ENCODE data around the gene FLNB.

DNA sequence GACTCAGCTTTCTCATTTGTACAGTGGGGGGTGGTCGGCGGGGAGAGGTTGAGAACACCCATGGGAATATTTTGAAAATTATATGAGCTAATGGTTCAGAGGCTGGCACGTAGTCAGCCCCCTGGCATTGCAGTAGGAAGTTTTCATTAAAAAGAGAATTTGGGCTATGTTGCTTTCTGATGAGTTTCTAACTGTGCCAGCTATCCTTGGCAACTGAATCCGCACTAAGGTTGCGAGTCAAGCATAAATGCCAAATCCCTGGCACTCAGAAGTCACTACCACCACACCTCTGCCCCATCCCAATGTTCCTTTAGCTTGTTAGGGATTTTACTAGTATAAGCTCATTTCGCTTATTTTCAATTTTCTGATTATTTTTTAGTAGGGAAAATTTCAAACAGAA, 111.0 kb downstream of the FLNB start:
- TF ChIP-seq, protein P1, sequence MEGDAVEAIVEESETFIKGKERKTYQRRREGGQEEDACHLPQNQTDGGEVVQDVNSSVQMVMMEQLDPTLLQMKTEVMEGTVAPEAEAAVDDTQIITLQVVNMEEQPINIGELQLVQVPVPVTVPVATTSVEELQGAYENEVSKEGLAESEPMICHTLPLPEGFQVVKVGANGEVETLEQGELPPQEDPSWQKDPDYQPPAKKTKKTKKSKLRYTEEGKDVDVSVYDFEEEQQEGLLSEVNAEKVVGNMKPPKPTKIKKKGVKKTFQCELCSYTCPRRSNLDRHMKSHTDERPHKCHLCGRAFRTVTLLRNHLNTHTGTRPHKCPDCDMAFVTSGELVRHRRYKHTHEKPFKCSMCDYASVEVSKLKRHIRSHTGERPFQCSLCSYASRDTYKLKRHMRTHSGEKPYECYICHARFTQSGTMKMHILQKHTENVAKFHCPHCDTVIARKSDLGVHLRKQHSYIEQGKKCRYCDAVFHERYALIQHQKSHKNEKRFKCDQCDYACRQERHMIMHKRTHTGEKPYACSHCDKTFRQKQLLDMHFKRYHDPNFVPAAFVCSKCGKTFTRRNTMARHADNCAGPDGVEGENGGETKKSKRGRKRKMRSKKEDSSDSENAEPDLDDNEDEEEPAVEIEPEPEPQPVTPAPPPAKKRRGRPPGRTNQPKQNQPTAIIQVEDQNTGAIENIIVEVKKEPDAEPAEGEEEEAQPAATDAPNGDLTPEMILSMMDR (IDR thresholded peaks at IDR 0.05; ENCODE audit: control extremely low read depth in 1 of 3, insufficient read depth in 1 of 3, low read depth in 1 of 3, low read length in 3 of 3): no peak
- TF ChIP-seq CREB1 (IDR thresholded peaks at IDR 0.05) (no peak), CBX5 (IDR thresholded peaks at IDR 0.05; ENCODE audit: low read depth, low read length) (no peak), POLR2A (IDR thresholded peaks at IDR 0.05; ENCODE audit: control extremely low read depth in 1 of 2, low read depth in 2 of 2, low read length in 2 of 2) (no peak), RAD21 (IDR thresholded peaks at IDR 0.05 in 1 of 2, conservative IDR thresholded peaks at IDR 0.05 in 1 of 2; ENCODE audit: low read depth in 2 of 2, low read length in 2 of 2) (no peak), EZH2 (IDR thresholded peaks at IDR 0.05; ENCODE audit: low read depth, low read length, severe bottlenecking) (no peak), EP300 (IDR thresholded peaks at IDR 0.05; ENCODE audit: borderline replicate concordance in 1 of 2, low read depth in 2 of 2, low read length in 2 of 2) (no peak), CHD2 (IDR thresholded peaks at IDR 0.05; ENCODE audit: low read length) (no peak)
- TF ChIP-seq, protein P2, sequence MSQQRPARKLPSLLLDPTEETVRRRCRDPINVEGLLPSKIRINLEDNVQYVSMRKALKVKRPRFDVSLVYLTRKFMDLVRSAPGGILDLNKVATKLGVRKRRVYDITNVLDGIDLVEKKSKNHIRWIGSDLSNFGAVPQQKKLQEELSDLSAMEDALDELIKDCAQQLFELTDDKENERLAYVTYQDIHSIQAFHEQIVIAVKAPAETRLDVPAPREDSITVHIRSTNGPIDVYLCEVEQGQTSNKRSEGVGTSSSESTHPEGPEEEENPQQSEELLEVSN (IDR thresholded peaks at IDR 0.05): no peak
- TF ChIP-seq, protein P3, sequence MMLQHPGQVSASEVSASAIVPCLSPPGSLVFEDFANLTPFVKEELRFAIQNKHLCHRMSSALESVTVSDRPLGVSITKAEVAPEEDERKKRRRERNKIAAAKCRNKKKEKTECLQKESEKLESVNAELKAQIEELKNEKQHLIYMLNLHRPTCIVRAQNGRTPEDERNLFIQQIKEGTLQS (IDR thresholded peaks at IDR 0.05; ENCODE audit: insufficient read depth, low read depth, low read length): no peak
